Right renal cortex interstitium (tissue), 3 donors: ENCODE data around the gene PDK3. TPM values are rescaled to one million over a fixed set of nuclear protein-coding genes. Genes with fewer than 3 reads are reported as not detected.

Source experiments
- DNase-seq, 3 donors: peaks; one replicate each; pipeline ENCODE4 v3.0.0-alpha.2; 2013; ENCODE audit warnings: low read depth in 3 of 3, low spot score in 2 of 3
- polyA plus RNA-seq, 3 donors: library from polyadenylated mRNA; unstranded; fragments of 120-200 nt; gene quantifications; one replicate each; pipeline ENCODE4 v1.2.1, GENCODE V29; 2013; ENCODE audit not compliant: insufficient read length in 3 of 3

Gene PDK3
- polyA plus RNA-seq, 3 donors: 7.9 to 11.0 (median 9.1) TPM

- no peak for DNase-seq
Observed at GRCh38 chrX:24480400-24480865, 15.3 kb downstream of the PDK3 start.

DNA sequence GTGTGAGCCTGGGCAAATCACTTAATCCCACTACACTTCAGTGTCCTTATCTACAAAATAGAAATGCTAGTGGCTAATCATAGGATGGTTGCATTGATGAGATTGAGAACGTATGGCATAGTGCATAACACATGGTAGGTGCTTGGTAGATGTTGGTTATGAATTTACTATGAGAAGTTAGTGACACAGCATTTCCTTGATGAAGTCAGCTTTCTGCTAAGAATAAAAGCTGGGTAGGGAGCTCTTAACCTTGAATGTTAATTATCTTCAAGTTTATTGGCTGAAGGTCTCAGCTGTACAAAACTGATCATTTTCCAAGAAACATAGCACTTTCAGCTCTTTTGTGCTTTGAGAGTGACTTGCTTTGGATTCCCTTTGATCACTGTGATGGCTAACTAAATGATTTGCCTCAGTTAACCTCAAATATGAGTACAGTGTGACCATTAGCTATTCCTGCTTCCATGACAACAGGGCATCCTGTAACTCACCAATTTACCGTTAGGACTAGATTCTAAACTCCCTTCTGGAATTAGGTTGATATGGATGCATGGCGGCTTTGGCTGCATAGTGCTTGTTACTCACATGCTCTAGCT, 17.8 kb downstream of the PDK3 start:
- DNase-seq: no peak

- DNase-seq: no peak
Observed at GRCh38 chrX:24483596-24483995, 18.5 kb downstream of the PDK3 start.

DNA sequence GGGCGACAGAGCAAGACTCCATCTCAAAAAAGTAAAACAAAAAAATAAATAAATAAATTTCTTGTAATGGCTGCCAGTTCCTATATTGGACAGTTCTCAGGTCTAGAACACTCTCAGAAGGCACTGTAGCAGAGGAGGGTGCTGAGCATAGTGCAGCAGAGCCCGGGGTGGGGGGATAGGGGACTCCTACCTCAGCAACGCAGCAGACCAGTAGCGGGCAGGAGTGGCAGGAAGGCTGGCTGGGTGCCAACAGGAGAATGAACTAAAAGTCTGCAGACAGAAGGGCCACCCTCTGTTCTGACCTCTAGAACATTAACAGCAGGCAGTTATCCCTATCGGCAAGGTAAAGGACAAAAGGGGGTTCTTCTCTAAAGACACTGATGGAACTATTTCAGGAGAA, 20.2 kb downstream of the PDK3 start:
- DNase-seq: no peak

GRCh38 chrX:24485976-24486680, 21.0 kb downstream of the PDK3 start:
- no peak for DNase-seq

- DNase-seq: no peak
Observed at GRCh38 chrX:24487571-24487970, 22.5 kb downstream of the PDK3 start.

DNA sequence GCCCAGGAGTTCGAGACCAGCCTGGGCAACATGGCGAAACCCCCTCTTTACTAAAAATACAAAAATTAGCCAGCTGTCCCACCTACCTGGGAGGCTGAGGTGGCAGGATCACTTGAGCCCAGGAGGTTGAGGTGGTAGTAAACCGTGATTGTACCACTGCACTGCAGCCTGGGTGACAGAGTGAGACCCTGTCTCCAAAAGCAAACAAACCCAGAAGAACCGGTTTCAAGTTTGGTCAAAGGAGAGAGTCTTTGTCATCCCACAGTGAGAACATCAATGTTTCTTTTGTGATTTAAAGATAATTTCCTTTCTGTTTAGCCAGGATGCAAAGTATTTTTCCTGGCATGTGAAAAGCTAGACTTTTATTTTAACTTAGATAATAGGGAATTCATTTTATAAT, 26.7 kb downstream of the PDK3 start:
- DNase-seq: no peak

DNA sequence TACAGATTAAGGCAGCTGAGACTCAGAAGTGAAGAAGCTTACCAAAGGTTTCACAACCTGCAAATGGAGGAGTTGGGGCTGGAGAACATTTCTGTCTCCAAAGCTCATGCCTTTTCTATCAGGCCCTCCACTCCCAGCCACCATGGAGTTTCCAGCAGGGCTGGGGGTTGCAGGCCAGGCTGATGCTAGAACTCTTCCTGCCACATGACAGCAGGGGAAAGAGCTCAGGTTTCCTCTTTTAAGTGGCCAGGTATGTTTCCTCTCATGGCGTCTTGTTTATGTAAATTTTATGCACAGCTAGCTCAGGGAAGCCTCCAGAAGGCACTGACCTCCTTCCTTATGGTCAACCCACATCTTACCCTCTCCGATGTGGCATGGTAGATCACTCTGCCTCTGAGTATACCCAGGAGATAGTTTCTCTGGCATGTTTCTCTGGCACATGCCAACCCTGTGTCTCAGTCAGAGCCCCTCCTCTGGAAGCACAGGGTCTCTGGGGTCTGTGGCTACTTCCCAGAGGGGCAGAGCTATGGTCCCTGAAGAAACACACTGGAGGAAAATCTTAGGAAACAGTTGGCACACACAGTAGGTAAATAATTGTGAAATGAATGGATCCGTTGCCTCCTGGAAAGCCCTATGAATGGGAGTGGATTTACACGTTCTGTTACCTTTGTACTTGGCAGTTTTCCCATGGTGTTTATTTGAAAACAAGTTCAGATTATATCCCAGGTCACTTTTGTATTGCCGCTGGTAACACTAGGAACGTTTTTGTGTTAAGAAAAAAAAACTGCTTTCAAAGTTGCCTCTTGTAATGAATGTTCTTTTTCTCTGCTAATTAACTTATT, 28.9 kb downstream of the PDK3 start:
- DNase-seq: no peak

DNA sequence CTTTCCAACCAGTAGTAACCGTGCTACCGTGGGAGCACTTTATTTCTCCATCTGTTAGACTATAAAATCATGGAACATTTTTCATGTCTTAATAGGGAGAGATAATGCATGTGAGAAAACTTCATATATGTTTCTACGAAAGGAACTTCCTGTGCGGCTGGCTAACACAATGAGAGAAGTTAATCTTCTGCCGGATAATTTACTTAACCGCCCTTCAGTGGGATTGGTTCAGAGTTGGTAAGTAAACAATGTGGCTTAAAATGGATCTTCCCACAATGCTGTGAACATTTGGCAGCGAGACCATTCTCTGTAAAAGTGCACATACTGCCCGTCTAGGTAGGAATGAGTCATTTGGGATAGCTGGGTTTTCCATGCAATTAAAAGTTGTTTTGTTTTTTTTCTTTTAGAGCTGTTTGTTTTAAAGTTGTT, 29.6 kb downstream of the PDK3 start:
- DNase-seq: peak in 1 of 3 donors; percentile 19

DNA sequence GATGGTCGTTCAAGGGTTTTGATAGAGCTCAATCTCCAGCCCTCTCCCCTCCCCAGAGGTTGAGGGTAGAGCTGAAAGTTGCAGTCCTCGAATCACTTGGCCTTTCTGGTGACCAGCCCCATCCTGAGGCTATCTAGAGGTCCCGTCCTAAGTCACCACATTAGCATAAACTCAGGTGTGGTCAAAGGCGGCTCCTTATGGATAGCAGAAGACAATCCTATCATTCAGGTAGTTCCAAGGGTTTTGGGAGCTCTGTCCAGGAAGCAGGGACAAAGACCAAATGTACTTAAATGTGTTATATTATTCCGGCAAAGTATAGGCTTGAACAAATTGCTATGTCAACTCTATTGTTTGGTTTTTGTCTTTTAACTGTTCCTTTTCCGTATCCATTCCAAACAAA, 30.6 kb downstream of the PDK3 start:
- DNase-seq: no peak

DNA sequence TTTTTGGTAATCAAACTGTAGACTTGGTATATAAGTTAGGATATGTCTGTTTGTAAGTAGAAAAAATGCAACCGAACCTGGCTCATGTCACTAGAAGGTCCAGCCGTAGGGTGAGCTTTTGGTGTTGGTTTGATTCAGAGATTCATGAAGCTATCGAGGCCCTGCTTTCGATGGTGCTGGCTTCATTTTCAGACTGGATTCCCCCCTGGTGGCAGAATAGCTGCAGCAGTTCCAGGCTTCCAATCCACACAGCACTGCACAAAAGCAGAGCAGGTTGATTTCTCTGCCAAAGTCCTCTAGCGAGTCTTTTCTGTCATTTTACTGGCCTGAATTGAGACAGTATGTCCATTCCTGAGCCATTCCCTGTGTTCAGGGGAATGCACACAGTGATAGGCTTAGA, 33.1 kb downstream of the PDK3 start:
- DNase-seq: no peak

- DNase-seq: no peak
Observed at GRCh38 chrX:24498975-24499374, 33.9 kb downstream of the PDK3 start.

DNA sequence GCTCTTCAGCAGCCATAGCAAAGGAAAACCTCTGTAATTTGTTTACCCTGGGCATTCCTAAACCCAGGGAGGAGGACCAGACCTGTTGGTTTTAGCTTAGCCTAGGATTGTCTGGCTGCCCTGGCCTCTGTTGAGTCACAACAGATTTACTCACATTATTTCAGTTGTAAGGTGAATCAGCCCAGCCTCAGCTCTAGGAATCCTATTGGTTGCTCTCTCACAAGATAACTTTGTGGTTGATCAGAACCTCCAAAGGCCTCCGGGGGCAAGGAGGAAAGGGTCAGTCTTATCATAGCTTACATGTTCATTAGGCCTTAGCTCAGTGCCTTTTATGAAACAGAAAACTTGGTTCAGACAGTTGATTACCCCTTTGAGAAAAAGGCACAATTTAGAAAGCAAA, 41.0 kb downstream of the PDK3 start:
- no peak for DNase-seq

DNA sequence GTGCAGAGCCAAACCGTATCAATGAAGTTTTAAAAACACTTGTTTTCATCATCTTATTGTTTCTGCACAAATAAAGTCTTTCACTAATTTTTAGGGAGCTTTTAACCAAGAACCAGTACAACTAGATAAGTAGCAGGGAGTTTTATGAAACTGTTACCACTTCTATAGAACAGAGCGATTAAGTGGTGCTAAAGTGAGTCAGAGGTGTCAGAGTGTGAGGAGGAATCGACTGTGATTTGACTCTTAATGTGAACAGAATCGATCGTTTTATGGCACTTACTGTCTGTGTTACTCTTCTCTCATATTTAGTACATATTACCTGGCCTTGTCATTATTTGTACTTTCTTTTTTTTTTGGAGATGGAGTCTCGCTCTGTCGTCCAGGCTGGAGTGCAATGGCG, 43.3 kb downstream of the PDK3 start:
- no peak for DNase-seq

- DNase-seq: no peak
Observed at GRCh38 chrX:24513416-24513815, 48.3 kb downstream of the PDK3 start.

DNA sequence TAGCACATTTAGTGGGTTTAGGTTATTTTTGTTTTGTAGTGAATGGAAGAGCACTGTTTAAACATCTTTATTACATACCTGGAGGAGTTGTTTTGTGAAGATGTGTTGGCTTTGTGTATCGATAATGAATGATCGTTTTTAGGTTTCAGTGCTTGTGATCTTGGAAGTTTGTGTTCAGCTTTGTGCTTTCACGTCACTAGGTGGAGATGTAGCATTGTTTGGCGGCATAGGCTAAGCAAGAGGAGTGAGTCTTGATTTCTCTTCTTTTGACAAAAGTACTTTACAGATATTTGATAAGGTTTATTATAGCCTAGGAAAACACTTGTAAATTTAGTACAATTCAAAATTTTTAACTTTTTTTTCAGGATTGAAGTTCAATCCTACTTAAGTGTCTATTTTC, 50.4 kb downstream of the PDK3 start:
- no peak for DNase-seq

- DNase-seq: no peak
Observed at GRCh38 chrX:24520472-24520871, 55.4 kb downstream of the PDK3 start.

- no peak for DNase-seq
Observed at GRCh38 chrX:24525455-24525854, 60.4 kb downstream of the PDK3 start.

DNA sequence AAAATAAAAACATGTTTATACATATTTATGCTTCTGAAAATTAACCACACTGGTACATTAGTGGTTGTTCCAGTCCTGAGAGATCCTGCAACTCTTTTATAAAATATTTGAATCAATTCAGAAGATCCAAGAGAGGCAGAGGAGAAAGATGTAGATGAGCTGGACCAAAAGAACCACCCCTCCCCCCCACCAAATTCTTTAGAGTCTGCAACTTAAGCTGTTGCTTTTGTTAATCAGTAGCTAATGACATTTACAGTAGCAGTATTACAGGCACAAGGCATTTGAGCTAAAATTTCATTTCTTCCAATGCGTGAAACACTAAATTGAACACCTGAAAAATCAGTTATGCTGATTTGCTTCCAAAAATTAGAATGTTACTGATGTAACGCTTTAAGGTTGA, 61.5 kb downstream of the PDK3 start:
- no peak for DNase-seq

DNA sequence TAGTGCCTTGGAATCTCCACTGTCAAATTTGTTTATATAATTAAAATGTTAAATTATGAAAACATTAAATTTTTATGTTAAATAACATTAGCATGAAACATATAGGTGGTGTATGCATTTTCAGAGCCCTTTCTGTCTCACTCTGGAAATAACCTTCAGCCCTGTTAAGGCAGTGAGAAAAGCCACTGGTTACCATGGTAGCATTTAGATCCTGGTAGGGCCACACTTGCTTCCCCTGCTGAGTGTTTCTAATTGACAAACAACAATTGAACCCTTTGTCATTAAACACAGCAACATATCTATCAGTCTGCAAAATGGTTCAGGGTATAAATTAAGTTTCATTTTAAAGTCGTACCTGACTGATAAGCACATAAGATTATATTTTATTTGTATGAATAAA, 63.5 kb downstream of the PDK3 start:
- DNase-seq: no peak

GRCh38 chrX:24536551-24536950, 71.5 kb downstream of the PDK3 start:
- no peak for DNase-seq

DNA sequence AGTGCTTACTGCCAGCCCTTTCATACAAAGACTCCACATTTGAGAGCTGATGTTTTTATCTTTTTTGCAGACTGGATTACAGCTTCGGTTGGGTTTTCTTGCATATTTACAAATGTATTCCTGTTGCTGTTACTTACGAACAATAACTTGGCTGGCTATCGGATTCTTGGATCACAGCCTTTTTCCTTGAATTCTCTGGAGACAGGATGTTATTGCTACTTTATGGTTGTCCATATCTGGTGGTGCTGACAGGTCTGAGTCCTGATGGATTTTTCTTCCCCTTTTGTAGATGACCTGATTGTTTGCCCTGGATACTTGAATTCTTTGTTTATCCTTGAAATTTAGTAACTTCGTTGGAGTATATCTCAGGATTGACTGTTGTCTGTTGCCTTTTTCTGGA, 77.7 kb downstream of the PDK3 start:
- DNase-seq: no peak
